Measurements from ENCODE around the gene PCDH9.

- TF ChIP-seq POLR2AphosphoS5 (IDR thresholded peaks at IDR 0.05; ENCODE audit: borderline replicate concordance, low read depth, low read length), result no peak; the same call in 1 of the 2 replicates
- TF ChIP-seq EZH2 (IDR thresholded peaks at IDR 0.05), result no peak
Measured at GRCh38 chr13:66586489-66586888, 643.6 kb downstream of the PCDH9 start.
